HG03469 (cell line): ENCODE data around the gene TBC1D22A.

Experiments used
- ATAC-seq: cut with Tn5 transposase; IDR thresholded peaks from one replicate; pipeline ENCODE4 v1.9.1; 2021; ENCODE audit warnings: mild to moderate bottlenecking, moderate library complexity, moderate number of reproducible peaks; ENCODE audit not compliant: unreplicated experiment

Gene TBC1D22A

DNA sequence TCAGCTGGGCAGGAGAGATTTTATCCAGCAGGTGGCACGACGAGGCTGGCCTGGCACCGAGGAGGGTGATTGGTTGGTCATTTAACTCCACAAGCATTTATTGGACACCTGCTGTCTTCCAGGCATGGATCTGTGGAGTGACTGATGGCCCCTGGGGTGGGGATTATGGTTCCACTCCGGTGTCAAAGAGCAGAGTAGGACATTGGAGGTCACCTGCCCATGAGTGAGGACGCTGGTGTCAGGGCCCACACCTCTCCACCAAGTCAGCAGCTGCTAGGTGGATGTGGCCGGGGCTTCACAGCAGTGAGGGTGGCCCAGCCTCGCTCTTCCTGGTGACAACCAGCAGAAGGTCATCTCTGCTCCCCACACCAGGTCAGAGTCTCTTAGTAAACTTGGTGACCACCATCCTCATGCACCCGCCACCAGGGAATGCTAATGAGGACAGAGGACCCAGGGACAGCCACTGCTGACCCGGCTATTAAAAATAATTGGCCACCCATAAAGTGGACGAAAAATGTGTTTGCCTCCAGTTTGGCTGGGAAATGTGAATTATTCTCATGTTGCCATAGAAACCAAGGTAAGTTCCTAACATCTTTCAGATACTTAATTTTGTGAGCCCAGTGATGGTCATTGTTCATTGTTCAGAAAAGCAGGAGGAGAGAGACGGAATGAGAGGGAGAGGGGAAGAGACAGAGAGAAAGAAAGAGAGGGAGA, 428.7 kb downstream of the TBC1D22A start:
- no peak for ATAC-seq

DNA sequence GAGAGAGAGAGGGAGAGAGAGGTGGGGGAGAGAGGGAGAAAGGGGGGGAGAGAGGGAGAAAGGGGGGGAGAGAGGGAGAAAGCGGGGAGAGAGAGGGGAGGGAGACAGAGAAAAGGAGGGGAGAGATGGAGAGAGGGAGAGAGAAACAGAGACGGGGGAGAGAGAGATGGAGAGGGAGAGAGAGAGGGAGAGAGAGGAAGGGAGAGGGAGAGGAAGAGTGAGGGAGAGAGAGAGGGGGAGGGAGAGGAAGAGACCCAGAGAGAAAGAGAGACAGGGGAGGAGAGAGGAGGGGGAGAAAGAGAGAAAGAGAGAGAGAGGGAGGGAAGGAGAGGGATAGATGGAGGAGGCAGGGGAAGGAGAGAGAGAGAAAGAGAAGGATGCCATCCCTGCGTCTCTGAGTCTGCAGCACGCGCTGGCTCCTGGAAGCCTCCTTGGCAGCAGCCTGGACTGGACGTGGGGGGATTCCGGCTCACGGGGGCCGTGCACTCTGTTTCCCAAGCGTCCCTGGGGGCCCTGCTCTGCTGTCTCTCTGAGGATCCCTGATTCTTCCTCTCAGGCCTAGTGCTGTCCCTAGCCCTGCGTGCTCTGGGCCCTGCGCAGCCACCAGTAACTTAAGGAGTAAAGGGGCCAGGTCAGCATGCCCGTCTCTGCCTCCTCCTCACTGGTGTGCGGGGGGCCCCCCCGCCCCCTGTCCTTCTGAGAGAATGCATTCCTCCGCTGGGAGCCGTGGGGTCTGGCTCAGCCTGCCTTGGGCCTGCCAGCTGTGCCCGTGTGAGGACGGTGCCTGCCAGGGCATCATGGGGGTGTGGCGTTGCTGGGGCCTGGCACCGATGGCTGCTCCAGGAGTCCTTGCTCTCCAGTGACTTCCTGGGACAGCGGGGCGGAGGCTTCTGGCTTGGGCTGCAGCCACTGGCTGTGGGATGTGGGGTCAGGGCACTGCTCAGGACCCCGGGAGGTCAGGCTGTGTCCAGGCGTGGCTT, 429.5 kb downstream of the TBC1D22A start:
- ATAC-seq: no peak

DNA sequence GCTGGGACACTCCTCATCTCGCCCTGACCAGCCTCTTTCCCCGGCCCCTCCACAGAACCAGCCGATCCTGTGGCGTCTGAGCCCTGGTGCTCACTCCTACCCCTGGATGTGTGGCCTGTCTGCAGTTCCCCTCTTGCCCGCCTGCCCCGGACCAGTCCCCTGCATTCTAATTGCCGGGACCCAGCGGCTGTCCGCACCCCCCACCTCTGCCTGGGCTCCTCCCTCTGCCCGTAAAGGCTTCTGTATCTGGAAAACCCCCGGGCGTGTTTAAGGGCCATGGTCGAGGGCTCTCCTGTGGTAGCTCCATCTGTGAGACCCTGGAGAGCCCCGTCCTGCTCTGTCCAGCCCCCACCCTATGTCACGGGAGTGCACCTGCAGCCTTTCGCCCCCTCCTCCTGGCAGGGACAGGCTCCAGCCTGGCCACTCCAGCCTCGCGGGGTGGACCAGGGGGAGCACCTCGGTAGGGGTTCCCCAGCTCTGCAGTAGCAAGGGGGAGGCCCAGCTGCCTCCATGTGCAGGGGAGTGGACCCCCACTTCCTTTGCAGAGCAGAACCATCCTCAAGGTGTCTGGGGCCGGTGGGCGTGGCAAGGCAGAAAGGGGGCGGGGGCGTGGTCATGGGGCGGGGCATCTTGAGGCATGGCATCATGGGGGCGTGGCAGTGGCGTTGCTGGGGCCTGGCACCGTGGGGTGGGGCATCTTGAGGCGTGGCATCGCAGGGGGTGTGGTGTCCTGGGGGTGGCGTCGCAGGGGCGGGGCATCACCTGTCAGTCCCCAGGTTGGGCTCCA, 430.4 kb downstream of the TBC1D22A start:
- ATAC-seq: no peak

DNA sequence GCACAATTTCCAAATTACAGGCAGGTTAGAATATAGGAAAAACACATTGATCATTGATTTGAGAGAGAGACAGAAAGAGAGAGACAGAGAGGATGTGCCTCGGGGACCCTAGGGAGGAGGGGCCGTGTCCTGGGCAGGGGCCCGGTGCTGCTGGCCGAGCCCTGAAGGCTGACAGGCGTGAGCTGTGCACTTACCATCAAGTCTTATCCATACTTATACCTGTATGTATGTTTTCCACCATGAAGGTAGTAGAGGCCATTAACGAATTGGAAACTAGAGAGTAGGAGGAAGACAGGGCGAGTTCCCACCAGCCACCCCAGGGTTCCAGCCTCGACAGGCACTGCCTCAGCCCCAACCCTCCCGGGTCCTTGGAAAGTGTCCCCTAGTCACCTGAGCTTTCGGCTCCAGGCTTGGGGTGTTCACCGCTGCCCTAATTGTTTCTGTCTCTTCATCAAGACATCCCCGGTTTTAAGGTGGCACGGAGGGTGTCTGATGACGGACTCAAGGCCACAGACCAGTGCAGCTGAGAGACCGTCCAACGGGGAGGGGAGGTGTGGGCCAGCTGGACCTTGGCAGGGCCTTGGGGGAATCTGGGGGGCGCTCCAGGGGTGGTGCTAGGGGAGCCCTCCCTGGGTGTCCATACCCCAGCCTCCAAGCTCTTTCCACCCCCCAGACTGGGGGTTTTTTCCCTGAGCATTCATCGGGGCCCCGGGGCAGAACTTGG, 431.3 kb downstream of the TBC1D22A start:
- ATAC-seq: no peak

DNA sequence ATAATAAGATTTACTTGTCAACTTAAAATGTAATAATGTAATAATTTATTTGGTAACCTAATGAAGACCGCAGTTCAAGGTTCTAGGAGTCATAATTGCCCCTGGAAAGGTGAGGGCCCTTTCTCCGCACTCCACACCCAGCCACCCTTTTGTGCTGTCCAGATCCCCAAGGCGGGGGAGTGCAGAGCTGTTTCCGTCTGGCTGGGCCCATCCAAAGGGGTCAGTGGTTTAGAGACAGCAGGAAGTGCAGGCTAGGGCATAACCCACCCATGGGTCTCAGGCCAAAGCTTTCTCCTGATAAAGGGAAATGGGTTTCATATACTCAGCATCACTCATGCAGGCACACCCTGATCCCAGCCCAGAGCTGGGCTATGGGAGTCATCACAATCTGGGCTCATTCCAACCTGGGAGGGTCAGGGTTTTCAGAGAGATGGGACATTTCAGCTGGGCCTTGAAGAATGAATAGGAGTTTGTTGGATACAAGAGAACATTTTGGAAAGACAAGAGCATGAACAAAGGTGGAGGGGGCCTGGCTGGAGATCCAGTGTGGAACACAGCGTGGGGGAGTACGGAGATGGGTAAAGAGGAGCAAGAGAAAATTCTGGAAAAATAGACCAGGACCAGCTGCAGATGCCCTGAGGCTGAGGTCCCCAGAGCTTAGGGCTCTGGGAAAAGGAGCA, 432.2 kb downstream of the TBC1D22A start:
- ATAC-seq: no peak

DNA sequence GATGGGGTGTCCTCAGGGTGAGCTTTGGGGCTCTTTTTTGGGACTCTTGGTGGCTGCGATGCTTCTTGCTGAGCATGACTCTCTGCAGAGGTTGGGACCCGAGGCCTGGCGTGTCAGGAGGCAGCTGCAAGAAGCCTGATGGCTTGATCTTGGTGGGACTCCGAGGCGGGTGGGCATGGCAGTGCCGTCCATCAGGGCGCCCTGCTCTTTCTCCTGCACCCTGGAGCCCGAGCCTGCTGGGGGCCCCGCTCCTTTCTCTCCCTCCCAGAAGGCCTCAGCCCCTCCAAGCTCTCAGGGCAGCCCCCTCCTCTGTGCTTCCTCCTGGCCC, 432.7 kb downstream of the TBC1D22A start:
- ATAC-seq: no peak

DNA sequence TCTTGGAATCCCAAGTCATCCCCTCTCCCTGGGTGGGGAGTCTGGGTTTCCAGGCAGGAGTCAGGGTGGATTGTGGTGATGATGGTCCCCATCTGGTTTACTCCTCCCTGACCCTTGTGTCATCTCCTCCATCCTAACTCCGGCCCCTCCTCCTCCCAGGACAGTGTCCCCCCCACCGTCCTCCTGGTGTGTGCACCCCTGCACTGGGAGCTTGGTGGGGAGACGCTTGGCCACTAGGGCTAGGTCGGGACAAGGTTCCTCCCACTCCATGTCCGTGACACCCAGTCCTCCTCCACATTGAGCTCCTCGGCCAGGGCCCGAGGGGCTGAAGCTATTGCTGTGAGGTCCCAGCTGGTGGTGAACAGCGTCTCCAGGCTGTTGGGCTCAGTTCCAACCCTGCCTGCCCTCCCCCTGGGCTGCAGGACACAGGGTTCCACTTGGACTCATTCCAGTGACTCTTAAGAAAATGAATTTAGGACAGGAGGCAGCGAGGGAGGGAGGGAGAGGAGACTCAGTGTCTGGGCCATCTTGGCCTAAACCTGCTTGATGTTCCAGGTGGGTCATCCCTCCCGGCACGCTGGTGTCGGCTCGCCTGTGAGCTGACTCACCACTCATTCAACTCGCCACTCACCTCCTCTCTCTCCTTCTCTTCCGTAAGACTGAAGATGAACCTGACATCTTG, 433.2 kb downstream of the TBC1D22A start:
- no peak for ATAC-seq

DNA sequence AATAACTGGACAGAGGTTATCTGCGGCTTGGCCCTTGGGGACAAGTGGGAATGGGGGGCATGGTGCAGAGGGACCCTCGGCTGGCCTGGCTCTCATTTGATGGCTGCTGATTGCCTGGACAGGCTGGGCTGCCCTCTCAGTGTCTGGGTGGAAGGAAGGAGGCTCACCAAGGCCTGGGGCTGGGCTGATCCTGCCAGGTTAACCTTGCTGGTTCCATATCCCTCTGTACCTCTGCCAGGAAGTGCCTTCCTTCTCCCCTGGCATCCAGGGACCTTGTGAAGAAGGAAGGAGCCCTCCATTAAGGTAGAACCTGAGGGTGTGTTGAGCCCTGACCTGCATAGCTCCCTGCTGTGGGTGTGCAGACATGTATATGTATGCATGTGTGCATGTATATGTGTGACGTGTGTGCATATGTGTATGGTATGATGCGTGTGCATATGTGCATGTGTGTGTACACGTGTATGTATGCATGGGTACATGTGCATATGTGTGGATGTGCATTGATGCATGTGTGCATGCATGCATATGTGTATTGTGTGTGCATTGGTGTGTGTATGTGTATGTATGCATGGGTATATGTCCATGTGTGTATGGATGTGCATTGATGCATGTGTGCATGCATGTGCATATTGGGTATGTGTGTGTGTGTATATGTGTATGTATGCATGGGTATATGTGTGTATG, 433.9 kb downstream of the TBC1D22A start:
- no peak for ATAC-seq

DNA sequence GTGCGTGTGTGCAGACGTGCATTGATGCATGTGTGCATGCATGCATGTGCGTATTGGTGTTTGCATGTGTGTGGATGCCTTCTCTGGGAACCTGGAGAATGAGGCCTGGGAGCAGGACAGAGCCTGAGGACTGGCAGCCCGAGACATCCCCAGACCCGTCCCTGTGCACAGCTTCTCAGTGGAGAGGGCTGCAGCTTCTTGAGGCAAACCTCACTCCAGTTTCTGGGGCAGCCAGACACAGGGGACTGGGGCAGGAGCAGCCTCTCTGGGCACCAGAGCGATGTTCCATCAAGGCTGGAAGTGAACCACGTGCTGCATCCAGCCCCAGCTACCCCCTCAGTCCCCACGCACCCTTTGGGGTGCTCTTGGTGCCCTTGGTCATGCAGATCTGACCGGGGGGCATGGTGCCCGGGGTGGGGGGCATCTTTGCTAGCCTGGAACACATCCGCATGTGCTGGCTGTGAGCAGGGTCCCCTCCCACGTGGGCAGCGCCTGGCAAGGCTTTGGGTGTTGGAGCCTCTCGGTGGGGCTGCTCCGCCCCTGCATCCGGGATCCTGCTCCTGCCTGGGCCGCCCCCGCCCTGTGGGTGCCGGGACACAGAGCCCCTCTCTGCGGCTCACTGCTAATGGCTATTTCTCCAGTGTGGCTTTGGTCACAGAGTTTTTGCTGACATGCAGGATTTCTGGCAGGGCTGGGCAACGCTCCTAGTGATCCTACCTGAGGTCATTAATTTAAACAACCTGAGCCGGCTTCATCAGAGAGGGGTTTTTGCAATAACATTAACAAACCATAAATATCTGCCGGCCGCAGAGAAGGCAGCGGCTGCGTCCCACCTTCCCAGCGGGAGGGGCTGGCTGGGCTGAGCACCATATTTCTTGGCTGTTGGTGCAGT, 434.7 kb downstream of the TBC1D22A start:
- ATAC-seq: no peak

DNA sequence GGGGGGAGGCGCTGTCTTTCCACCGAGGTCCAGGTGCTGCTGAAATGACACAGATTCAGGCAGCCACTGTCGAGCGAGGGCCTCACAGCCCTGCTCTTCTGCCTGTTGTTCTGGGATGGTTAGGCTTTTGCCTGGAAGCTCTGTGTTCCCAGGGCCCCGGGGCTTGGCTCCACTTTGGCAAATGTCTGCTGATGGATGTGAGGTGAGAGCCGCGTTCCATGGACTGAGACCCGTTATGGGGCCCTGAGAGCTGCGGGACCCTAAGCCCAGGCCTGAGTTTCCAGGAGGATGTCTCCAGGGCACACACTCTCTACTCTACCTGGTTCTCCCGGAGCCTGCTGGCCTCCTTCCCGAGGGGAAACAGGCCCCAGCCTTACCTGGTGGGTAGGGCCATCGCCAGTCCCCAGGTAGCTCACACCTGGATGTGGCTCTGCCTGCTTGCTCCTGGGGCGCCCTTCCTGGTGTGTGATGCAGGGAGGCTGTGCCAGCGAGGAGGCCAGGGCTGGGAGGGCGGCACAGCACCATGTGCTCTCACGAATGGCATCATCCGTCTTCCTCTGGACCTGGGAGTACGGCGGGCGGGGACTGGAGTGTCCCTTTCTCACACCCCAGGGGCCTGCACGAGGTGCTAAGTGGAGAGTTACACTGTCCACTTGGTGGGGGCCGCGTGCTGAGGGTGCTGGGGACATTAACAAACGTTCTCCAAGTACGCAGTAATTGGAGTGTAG, 435.5 kb downstream of the TBC1D22A start:
- ATAC-seq: no peak

DNA sequence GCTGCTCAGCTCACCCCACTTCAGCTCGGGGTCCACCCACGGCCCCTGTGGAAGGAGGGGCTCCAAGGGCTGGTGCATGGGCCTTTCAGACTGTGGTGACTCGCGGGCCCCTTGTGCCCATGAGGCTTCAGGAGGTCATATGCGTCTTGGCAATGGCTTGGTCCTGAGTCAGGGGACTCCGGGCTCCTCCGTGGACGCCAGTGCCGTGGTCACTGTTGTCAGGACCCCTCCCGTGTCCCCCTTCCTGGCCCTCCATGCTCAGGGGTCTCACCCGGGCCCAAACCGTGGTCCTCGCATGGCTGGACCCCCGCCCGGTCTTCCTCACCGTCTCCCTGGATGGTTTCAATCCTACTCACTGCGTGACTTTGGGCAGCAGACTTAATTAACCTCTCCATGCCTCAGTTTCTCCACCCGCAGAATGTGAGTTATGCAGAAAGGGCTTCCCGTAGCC, 436.4 kb downstream of the TBC1D22A start:
- no peak for ATAC-seq

DNA sequence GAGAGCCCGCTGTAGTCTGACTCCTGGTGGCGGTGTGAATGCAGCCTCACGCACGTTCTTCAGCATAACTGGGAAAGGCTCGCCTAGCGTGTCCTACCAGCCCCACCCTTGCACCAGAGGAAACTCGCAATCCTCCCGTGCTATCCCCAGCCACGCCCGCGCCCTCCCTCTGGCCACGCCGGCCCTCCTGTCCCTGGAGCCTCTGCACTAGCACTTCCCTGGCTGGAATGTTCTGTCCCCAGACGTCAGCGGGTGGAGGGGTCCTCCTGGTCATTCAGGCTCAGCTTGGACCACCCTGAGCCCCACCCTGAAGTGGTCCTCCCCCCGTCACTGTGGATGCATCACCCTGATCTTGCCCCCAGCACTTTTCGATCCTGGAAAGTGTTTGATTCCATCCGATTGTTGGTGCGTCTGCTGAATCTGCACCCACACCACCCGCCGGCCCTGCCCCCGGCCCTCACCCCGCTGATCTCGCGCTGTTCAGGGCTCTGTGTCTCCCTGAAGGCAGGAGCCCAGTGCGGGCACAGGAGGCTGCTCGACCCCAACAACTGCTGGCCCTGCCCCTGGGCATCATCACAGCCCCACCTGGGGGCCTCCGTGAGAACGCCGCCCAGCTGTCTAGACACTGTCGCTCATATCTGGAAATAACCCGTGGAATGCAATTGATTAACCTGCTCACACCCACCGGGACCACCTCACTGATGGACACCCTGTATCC, 437.0 kb downstream of the TBC1D22A start:
- ATAC-seq: no peak

DNA sequence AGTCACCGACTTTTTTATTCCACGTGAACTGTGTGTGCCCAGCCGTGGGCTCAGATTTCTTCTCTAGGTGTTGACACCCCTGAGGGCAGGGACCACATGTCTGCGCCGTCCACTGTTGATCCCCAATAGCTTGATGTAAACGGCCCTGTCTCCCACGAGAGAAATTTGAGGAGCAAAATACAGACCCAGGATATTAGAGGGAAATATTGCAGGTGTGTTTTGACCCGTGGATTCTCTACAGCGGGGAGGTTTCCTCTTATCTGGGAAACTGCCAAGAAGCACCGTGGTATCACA, 437.5 kb downstream of the TBC1D22A start:
- ATAC-seq: no peak

DNA sequence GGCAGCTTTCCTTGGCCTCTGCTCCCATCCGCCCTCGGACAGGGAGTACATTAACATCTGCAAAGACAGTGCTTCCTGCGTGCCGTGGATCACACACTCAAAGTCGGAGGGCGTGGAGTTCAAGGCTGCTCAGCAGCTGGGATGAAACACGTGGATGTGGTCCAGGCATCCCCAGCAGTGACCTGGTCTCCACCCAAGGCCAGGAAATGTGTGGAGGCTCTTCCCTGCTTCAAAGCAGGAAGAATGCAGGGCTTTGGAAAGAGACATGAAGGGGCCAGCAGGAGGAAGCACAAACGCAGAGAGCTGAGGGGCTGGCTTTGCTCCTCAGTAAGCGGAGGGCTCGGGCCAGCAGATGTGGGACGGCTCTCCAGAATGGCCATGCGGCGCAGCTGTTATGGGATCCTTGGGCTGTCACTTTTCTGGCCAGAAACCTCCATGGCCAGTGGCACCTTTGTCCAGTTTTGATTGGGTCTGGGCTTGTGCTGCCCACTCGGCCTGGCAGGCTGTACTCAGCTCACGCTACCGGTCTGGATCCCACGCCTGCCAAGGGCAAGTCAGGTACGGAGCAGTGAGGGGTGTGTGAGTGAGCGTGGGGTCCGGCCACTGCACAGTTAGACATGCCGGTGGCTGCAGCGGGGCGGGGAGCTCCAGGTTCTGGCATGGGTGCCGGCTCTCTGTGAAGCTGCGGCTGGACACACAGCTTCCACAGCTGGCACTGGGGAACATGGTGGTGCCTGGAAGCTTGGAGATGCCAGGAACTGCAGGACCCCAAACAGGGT, 438.0 kb downstream of the TBC1D22A start:
- ATAC-seq: no peak

DNA sequence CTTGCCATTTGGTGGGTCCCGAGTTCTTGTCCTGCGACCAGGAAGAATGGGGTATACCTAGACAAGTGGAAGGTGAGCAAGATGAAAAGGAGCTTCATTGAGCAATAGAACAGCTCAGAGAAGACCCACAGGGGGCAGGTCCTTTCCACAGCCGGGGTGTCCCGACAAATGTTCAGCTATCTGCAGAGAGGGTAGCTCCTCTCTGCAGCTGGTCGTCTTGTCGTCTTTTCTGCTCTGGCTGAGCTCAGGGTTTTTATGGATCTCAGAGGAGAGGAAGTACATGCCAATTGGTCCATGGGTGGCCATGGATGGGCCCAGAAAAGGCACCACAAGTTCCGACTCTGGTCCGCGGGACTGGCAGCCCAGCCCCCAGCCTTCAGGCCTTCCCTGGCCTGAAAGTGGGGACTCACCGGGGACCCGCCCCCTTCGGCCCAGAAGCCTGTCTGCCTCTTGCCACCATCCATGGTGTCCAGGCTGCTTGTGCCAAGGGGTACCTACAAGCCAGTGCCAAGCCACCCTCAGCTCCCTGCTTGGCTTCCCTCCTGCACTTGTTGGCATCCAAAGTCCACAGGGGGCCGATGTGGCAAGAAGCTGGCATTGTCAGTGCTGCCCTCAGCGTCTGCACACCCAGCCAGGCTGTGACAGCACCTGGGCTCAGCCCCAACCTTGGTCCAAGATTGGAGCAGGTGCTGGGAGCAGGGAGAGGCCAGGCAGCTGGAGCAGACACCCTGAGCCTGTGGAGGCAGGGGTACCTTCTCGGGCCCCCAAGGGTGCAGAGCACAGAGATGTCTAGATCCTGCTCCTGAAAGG, 438.9 kb downstream of the TBC1D22A start:
- no peak for ATAC-seq
